ENCODE results near the gene NCBP1.

DNA sequence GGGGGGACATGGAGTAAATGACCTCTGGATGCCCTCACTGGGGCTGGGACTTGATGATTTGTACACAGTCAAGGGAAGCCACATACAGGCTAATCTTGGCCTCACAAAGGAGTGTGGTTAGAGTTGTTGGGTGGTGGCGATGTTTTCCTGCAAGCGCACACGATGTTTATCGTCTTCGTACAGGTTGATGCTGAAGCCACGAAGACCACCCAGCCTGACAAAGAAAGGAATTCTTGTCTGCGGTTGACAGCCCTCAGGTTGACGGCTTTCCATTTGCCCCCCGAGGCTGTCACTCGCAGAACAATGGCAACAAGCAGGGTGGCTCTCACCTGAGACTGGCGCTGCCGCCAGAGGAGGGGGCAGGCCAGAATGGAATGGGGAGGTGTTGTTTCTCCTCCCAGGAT is 77.6 kb downstream of the NCBP1 start:
- TF ChIP-seq, protein P1, sequence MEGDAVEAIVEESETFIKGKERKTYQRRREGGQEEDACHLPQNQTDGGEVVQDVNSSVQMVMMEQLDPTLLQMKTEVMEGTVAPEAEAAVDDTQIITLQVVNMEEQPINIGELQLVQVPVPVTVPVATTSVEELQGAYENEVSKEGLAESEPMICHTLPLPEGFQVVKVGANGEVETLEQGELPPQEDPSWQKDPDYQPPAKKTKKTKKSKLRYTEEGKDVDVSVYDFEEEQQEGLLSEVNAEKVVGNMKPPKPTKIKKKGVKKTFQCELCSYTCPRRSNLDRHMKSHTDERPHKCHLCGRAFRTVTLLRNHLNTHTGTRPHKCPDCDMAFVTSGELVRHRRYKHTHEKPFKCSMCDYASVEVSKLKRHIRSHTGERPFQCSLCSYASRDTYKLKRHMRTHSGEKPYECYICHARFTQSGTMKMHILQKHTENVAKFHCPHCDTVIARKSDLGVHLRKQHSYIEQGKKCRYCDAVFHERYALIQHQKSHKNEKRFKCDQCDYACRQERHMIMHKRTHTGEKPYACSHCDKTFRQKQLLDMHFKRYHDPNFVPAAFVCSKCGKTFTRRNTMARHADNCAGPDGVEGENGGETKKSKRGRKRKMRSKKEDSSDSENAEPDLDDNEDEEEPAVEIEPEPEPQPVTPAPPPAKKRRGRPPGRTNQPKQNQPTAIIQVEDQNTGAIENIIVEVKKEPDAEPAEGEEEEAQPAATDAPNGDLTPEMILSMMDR (conservative IDR thresholded peaks at IDR 0.05; ENCODE audit: low read depth, low read length) = no peak
- TF ChIP-seq POLR2A (IDR thresholded peaks at IDR 0.05; ENCODE audit: low read depth, low read length) (no peak), FOS (IDR thresholded peaks at IDR 0.05; ENCODE audit: low read depth, low read length) (no peak), CEBPB (IDR thresholded peaks at IDR 0.05; ENCODE audit: low read depth, low read length) (no peak), SMC3 (IDR thresholded peaks at IDR 0.05; ENCODE audit: low read depth, low read length) (no peak), RFX5 (IDR thresholded peaks at IDR 0.05; ENCODE audit: low read depth, low read length) (no peak), CHD1 (IDR thresholded peaks at IDR 0.05; ENCODE audit: low read depth, low read length) (no peak), MXI1 (IDR thresholded peaks at IDR 0.05; ENCODE audit: borderline replicate concordance, low read depth, low read length) (no peak), BHLHE40 (IDR thresholded peaks at IDR 0.05; ENCODE audit: low read depth, low read length) (no peak), RAD21 (IDR thresholded peaks at IDR 0.05; ENCODE audit: low read length) (no peak), RCOR1 (IDR thresholded peaks at IDR 0.05; ENCODE audit: insufficient replicate concordance, low read length) (no peak)
- TF ChIP-seq, protein P2, sequence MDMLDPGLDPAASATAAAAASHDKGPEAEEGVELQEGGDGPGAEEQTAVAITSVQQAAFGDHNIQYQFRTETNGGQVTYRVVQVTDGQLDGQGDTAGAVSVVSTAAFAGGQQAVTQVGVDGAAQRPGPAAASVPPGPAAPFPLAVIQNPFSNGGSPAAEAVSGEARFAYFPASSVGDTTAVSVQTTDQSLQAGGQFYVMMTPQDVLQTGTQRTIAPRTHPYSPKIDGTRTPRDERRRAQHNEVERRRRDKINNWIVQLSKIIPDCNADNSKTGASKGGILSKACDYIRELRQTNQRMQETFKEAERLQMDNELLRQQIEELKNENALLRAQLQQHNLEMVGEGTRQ (IDR thresholded peaks at IDR 0.05; ENCODE audit: low read depth, low read length) = no peak
- TF ChIP-seq, protein P3, sequence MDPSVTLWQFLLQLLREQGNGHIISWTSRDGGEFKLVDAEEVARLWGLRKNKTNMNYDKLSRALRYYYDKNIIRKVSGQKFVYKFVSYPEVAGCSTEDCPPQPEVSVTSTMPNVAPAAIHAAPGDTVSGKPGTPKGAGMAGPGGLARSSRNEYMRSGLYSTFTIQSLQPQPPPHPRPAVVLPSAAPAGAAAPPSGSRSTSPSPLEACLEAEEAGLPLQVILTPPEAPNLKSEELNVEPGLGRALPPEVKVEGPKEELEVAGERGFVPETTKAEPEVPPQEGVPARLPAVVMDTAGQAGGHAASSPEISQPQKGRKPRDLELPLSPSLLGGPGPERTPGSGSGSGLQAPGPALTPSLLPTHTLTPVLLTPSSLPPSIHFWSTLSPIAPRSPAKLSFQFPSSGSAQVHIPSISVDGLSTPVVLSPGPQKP (IDR thresholded peaks at IDR 0.05; ENCODE audit: borderline replicate concordance, low read depth, low read length) = no peak
